T1000 (cell line): ENCODE measurements around the gene BAIAP3.
A peak's percentile ranks its signal among the peaks of the same experiment; 100 is the strongest.
"Not testable (repeated sequence)": the region's sequence is repeated elsewhere in the genome, so short reads cannot be mapped to it uniquely, and the experiment has no call there.

Source experiments
- DNase-seq: peaks from one replicate; lab custom pipeline; 2025; ENCODE audit warnings: mixed read lengths; lab: John Stamatoyannopoulos, UW

Gene BAIAP3

DNA sequence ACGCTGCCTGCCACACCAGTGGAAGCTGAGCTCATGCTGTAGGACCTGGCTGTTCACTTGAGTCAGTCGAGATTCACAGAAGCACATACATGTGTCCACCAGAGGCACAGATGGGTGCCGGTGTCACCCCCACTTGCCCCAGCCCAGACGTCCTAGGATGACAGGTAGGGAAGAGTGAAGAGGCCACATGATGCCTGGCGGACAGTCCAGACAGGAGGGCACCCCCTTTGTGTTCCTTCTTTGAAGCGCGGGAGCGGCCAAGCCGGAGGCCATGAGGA, 15.2 kb upstream of the BAIAP3 start:
- no peak for DNase-seq

DNA sequence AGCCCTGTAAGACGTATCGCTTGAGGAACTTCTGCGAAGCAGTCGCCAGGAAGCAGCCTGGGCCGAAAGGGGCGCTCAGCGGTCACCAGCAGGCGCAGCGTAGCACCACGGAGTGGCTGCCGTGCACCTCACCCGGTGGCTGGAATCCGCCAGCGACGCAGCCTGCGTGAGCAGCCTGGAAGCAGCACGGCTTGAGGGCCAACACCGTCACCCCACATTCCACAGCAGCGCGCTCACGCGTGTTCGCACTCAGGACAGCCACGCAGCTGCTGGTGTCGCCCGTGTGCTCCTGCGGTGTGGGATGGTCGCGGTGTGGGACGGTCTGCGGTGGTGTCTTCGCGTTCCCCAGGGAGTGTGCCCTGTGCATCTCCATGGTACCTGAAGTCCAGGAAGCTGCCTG, 14.4 kb upstream of the BAIAP3 start:
- DNase-seq, result no peak

DNA sequence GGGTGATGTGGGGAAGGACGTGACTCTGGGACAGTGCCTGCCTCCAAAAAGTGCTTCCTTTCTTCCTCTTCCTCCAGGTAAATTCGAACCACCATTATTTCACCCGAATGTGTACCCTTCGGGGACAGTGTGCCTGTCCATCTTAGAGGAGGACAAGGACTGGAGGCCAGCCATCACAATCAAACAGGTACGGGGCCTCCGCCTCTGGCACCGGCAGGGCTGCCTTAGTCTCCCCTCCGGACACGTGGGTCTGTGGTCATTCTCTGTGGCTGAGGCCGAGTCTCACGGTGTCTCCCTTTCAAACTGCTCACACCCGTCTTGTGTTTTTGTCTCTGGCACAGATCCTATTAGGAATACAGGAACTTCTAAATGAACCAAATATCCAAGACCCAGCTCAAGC, 13.3 kb upstream of the BAIAP3 start:
- DNase-seq, result no peak

DNA sequence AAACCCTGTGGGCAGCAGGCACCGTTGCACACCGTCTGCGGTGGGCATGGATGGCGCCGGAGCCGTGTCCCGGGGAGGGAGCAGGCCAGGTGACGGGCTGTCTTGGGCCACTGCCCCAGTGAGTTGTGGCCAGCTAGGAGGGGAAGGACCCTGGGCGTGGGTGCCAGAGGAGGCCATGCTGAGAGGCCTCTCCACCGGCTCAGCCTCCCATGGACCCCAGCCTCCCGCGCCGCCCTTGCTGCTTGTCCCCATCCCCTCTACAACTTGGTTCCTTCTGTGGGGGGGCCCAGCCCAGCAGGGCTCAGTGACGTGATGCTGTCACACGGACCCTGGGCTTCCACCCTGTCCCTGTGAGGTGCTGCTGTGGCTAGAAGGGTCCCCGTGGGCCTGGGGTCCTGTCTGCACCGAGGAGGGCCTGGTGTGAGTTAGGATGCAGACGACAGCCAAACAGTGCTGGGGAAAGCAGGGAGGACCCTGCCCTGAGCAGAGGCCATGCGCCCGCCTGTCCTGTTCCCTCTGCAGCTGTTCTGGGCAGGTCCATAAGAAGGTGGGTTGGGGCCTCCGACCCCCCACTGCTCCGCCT, 12.7 kb upstream of the BAIAP3 start:
- no peak for DNase-seq

DNA sequence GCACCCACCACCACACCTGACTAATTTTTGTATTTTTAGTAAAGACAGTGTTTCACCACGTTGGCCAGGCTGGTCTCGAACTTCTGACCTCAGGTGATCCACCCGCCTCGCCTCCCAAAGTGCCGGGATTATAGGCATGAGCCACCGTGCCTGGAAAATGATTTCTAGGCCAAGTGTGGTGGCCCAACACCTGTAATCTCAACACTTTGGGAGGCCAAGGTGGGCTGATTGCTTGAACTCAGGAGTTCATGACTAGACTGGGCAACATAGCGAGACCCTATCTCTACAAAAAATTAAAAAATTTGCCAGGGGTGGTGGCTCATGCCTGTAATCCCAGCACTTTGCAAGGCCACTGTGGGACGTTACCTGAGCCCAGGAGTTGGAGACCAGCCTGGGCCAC, 11.0 kb upstream of the BAIAP3 start:
- no peak for DNase-seq

DNA sequence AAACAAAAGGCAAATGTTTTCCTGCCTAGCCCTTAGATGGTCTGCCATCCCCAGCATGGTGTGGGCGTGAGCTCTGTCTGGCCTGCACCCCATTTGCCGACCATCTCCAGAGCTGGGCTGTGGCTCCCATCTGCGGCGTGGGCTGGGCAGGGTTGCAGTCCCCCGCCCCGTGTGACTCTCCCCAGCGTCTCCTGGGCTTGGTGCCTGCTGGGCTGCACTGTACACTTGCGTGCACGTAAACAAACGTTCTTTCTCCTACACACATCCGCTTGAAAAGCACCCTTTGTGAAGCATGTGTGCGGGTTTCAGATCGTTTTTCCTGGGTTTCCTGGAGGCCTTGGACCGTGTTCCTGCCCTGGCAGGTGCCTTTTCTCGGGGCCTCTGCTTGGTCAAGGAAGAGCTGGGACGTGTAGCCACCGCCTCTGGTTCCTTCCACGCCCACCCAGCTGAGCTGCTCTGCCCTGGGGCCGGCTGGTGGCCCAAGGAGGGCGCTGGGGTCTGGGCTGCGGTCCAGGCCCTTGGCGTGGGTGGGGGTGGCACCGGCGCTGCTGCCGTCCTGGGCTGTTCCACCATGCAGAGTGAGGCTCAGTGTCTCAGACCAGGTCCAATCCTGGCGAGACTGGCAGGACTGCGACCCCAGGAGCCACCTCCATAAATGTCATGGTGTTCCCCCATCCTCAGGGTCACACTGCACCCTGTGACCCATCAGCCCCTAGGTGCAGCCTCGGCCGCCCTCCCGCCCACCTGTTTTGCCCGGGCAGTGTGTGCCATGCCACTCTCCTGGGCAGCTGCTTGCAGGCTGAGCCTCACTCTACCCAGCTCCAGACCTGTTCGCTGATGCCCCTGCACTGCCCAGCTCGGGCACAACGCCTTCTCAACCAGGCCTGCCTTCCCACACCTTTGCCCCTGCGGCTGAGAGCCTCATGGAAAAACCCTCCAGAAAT, 9.9 kb upstream of the BAIAP3 start:
- DNase-seq, result no peak

DNA sequence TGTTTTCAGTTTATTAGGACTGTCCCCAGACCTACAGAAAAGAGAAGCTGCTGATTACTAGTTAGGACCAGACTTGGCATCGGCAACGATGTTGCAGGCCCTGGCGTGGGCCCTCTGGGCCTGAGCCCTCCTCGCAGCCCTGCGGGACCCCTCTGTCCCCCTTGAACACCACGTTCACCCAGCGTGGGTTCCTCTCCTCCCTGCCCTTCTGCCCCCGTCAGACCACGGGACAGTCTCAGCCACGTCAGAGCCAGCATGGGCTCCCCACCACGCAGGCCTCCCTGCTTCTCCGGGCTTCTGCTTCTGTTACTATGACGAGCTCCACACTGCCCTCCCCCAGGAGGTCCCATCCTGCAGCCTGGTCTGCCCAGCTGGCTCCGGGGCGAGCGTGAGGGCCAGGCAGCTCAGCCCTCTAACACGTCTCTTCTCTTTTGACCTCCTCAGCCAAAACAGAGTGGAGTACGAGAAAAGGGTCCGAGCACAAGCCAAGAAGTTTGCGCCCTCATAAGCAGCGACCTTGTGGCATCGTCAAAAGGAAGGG, 9.1 kb upstream of the BAIAP3 start:
- DNase-seq, result no peak

DNA sequence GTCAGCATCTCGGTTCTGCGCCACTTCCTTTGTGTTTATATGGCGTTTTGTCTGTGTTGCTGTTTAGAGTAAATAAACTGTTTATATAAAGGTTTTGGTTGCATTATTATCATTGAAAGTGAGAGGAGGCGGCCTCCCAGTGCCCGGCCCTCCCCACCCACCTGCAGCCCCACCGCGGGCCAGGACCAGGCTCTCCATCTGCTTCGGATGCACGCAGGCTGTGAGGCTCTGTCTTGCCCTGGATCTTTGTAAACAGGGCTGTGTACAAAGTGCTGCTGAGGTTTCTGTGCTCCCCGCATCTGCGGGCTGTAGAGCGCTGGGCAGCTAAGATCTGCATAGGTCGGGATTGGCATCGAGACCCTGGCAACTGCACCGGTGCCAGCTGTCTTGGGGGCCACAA, 8.2 kb upstream of the BAIAP3 start:
- DNase-seq, result no peak

DNA sequence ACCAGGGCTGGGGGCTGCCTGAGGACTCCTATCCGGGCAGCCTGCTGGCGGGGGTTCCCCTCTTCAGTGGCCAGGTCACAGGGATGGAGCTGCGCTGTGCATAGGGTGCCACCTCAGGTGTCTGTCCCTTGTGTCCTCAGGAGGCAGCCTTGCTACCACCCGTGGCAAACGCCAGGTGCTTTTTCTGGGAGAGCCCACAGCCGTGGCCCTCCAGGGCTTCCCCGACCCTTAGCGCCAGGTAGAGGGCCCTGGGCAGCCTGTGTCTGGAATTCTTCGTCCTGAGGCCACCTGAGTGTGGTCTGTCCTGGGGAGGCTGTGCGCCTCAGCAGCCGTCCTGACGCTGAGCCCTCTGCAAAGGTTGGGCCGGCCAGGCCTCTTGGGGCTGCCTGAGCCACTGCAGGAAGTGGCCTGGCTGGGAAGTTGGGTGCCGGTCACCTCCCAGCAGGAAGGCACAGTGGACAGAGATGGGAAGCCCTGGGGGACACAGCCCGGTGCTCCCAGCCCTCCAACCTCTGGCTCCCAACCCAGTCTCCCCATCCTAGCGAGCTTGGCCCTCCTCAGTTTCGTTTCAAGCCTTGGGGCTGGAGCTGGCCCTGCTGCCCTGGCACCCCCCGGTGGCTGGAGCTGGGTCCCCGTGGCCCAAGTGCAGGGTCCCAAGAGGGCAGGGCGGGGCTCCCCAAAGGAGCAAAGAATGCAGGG, 7.6 kb upstream of the BAIAP3 start:
- no peak for DNase-seq

DNA sequence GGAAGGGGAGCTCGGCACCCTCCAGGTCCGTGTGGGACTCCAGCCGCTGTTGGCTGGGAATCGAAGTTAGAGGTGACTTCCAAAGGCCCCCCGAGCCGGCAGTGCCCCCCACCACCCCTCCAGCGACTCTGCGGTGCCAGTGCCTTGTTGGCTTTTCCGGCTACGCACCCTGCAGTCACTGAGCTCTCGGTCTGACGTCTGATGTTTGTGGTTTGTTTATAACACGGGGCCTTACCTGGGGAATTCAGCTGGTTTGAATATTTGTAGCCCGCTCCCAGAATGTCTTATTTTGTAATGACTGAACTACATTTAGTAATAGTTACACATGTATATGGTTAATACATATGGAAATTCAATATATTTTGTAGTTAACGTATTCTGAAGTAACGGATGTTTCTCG, 7.1 kb upstream of the BAIAP3 start:
- DNase-seq, result no peak

DNA sequence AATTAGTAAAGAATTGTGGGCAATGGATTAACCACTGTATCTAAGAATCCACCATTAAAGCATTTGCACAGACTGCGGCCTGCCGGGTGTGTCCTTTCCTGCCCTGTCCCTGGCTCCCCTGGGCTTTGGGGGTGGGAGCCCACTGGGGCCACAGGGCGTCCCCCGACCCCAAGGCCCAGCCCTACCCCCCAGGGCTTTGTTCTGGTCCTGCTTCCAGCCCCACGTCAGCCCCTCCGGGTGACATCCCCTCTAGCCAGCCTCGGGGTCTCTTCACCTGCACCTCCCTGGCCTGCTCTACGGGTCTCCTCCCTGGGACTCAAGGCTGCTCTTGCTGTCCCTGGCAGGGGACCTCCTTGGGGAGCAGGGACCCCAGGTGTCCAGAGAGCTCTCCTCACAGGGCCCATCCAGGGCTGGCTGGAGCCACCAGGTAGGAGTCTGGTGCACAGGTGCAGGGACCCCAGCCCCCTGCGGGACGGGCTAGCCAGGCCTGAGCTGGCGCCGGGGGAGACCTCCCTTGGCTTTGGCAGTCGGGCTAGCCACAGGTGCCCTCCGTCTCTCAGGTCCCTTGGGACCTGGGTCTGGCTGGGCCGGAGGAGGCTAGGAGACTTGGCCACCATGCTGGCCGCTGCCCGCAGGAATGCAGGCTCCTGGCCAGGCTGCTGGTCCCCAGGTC, 6.4 kb upstream of the BAIAP3 start:
- DNase-seq, result no peak

DNA sequence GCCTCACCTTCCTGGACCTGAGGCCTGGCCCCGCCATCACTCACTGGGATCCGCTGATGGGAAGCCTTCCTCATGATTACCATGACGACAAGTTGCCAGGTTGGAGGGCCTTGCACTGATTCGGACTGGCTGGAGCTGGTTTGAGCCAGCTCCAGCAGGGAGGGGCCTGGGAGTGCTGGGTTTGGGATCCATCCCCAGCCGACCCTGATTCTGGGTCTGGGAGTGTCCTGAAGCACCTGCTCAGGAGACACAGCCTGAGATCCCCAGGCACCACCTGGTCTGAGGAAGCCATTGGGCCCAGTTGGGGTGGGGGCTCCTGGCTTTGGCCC, 5.9 kb upstream of the BAIAP3 start:
- no peak for DNase-seq

DNA sequence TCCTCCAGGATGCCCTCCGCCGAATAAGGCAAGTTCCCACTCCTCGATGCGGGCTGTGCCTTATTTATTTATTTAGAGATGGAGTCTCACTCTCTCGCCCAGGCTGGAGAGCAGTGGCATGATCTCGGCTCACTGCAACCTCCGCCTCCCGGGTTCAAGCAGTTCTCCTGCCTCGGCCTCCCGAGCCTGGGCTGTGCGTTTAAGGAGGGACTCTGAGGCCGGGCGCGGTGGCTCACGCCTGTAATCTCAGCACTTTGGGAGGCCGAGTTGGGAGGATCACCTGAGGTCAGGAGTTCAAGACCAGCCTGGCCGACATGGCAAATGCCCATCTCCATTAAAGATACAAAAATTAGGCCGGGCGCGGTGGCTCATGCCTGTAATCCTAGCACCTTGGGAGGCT, 5.3 kb upstream of the BAIAP3 start:
- DNase-seq, result not testable (repeated sequence)

DNA sequence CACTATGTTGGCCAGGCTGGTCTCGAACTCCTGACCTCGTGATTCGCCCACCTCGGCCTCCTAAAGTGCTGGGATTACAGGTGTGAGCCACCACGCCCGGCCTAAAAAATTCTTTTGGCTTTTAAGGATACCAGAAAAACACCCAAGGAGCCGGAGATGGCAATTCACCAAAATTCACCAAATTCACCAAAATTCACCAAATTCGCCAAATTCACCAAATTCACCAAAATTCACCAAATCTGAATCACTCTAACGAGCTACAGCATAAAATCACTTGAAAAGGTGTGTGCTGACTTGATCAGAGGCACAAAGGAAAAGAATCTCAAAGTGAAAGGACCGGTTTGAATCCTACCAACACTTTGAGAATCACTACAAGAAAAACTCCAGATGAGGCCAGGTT, 4.5 kb upstream of the BAIAP3 start:
- not testable (repeated sequence) for DNase-seq

DNA sequence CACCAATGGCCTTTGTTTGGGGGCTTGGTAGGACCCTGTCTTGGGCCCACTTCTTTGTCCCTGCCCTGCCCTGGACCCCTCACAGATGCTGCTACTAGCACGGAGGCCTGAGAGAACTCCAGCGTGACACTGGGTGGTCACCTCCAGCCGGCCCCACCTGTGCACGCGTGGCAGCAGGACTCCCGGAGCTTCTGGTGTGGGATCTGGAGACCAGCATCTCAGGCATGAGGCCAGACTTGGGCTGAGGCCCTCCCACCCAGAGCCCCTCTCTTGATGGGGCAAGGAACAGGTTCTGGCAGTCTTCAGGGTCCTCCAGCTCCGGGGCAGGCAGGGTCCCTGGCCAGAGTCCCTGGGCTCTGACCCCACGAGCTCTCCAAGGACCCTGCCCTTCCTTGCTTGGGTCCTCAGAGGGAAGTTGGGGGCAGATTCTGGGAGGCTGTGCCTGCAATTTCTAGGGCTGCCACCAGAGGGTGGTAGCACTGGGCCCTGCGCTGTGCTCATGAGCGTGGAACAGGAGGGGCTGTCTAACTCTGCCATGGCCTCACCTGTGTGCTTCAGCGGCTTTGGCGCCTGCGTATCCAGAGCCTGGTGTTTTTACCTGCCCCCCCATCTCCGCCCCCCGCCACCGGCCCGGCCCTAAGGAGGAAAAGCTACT, 3.1 kb upstream of the BAIAP3 start:
- no peak for DNase-seq

DNA sequence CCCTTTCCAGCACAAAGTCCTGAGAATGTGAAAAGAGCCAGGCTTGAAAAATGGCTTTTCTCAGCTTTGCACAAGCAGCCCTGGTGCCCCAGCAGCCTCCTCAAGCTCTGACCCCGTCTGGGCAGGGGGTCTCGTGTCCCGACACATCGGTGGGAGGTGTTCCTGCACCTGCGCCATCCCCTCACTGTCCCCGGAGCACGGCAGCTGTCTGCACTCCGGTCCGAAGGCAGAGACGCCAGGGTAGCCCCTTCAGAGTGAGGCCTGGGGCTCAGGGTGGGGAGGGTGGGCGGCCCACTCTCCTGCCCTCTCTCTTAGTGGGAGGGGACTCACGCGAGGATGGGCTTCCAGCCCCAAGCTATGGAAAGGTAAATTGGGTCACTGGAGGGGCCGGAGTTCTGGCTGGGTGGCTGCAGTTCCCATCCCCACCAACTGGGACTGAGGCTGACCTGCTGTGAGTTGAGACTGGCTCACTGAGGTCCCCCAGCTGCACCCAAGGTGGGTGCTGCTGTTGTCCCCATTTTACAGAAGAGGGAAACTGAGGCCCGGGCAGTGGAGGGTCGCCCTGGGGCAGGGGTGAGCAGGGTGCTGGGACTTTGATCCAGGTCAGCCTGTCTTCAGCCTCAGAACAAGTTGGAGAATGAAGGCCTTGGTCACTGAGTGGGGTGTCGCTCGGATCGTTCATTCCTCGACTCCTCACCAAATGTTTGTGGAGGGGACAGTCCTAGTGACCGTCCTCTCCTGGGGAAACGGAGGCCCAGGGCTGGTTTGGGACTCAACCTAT, 2.3 kb upstream of the BAIAP3 start:
- DNase-seq, result no peak

DNA sequence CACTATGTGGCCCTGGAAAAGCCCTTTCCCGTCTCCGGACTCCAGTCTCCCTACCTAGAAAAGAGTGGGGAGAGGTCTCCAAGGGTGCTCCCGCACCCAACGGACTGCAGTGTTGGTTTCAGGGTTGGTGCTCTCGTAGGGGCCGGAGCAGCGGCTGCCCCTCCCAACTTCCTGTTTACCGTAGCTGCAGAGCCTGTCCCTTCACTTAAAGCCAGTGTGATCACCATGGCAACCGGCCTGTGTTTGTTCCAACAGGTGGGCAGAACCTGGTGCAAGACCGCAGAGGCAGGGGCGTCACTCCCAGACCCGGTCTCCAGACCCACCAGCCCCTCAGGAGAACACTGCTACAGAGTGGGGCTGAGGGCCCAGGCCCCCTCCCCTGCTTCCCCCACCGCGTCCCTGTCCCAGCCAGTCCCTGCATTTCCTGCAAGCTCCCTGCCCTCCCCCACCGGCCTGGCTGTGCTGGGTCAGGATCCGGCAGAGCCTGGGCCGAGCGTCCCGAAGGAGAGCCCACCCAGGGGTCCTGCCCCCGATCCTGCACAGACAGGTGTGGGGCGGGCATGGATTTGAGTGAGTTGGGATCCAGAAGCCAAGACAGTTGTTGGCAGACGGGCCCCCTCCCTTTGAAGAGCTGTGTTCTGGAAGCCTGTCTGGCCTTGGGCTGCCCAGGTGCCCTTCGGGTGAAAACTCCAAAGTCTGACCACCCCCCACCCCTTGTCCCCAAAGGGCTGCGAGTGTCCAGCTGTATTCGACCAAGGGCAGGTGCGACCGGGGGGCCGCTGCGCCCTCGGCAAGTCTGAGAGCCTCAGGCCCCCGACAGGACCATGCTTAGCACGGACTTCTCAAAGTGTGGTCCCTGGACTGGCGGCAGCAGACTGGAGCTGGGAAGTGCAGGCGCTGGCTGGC, 1.5 kb upstream of the BAIAP3 start:
- DNase-seq, result peak; percentile 31

DNA sequence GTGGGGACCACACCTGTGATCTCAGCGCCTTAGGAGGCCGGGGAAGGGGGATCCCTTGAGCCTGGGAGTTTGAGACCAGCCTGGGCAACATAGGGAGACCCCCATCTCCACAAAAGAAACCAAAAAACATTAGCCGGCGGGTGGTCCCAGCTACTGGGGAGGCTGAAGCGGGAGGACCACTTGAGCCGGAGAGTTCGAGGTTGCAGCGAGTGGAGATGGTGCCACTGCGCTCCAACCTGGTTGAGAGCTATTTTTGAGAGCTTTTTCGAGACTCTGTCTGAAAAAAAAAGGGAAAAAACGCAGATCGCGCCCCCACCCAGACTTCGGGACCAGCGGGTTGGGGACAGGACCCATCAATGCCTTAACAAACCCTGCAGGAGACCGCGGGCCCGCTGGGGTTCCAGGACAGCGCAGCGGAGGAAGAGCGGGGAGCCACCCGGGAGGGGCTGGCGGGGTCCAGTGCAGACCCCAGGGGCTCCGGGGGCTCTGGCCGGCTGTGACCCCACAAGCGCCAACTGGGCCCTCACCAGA, 762 bp upstream of the BAIAP3 start:
- DNase-seq, result no peak

DNA sequence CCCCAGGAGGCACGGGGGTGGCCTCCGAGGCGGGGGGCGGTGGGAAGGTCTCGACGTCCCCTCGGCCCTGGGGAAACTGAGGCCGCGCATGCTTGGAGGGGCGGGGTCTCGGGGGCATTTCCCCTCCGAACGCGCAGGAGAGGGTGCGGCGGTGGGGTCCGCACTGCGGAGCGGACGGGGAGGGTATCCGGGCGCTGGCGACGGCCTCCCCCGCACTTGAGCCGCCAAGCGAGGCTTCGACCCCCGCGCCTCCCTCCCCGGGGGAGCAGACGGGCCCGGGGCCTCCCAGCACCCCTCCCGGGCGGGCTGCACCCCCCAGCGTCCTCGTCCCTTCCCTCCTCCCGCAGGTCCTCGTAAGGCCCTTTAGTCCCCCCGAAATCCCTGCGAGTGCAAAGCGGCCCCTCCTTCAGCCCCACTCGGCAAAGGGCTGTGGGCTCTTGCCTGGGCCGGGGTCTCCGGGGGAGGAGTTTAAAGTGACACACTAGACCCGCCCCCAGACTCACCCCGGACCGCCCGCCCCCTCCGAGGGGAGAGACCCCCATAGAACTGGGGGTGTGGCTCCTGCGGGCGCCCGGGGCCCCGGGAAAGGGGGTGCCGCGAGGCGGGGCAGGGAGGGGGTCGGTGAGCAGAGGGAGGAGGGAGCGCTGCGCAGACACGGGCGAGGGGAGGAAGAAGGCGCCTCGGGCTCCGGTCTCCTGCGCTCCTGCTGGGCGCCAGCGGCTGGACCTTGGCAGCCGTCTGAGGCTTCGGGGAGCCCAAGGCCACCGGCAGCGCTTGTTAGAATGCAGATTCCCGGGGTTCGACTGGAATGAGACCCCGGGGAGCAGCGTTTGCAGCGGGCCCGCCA, 632 bp downstream of the BAIAP3 start:
- DNase-seq, result no peak
